HG02970 (cell line): ENCODE data around the gene FMO5.
"Not testable (repeated sequence)": the region's sequence is repeated elsewhere in the genome, so short reads cannot be mapped to it uniquely, and the experiment has no call there.

Experiments used
- ATAC-seq: cut with Tn5 transposase; IDR thresholded peaks from one replicate; pipeline ENCODE4 v1.9.1; 2021; ENCODE audit warnings: mild to moderate bottlenecking, moderate library complexity, moderate number of reproducible peaks; ENCODE audit not compliant: unreplicated experiment, low FRiP score

FMO5 gene

GRCh38 chr1:147209825-147210821, 15.0 kb downstream of the FMO5 start:
- ATAC-seq, result no peak

- no peak for ATAC-seq
Observed at GRCh38 chr1:147208619-147209018, 16.5 kb downstream of the FMO5 start.

- no peak for ATAC-seq
Observed at GRCh38 chr1:147207192-147207591, 17.9 kb downstream of the FMO5 start.

GRCh38 chr1:147204080-147204479, 21.1 kb downstream of the FMO5 start:
- no peak for ATAC-seq

- ATAC-seq, result no peak
Observed at GRCh38 chr1:147202576-147202975, 22.6 kb downstream of the FMO5 start.

GRCh38 chr1:147201786-147202185, 23.4 kb downstream of the FMO5 start:
- no peak for ATAC-seq

- ATAC-seq, result no peak
Observed at GRCh38 chr1:147201276-147201675, 23.9 kb downstream of the FMO5 start.

- ATAC-seq, result not testable (repeated sequence)
Observed at GRCh38 chr1:147197324-147197723, 27.8 kb downstream of the FMO5 start.

GRCh38 chr1:147189514-147189913, 35.6 kb downstream of the FMO5 start:
- ATAC-seq, result no peak

GRCh38 chr1:147185432-147185831, 39.7 kb downstream of the FMO5 start:
- no peak for ATAC-seq

GRCh38 chr1:147177611-147178380, 47.3 kb downstream of the FMO5 start:
- no peak for ATAC-seq

GRCh38 chr1:147172168-147173016, 52.7 kb downstream of the FMO5 start, which contains the start of gene PRKAB2:
Gene PRKAB2 (minus strand): TSS chr1:147172470. CDS start chr1:147172144, 326 bp downstream.
- ATAC-seq, result peak; percentile 89

- no peak for ATAC-seq
Observed at GRCh38 chr1:147171399-147172167, 53.6 kb downstream of the FMO5 start.

GRCh38 chr1:147169840-147170674, 55.1 kb downstream of the FMO5 start:
- ATAC-seq, result no peak

GRCh38 chr1:147169171-147169570, 56.0 kb downstream of the FMO5 start:
- no peak for ATAC-seq

GRCh38 chr1:147168626-147169058, 56.5 kb downstream of the FMO5 start:
- no peak for ATAC-seq

GRCh38 chr1:147167365-147167764, 57.8 kb downstream of the FMO5 start:
- no peak for ATAC-seq

GRCh38 chr1:147163019-147163418, 62.1 kb downstream of the FMO5 start:
- ATAC-seq, result no peak

- ATAC-seq, result no peak
Observed at GRCh38 chr1:147162093-147162492, 63.0 kb downstream of the FMO5 start.
